ENCODE results near the gene SEPTIN8.

- TF ChIP-seq, protein P1, sequence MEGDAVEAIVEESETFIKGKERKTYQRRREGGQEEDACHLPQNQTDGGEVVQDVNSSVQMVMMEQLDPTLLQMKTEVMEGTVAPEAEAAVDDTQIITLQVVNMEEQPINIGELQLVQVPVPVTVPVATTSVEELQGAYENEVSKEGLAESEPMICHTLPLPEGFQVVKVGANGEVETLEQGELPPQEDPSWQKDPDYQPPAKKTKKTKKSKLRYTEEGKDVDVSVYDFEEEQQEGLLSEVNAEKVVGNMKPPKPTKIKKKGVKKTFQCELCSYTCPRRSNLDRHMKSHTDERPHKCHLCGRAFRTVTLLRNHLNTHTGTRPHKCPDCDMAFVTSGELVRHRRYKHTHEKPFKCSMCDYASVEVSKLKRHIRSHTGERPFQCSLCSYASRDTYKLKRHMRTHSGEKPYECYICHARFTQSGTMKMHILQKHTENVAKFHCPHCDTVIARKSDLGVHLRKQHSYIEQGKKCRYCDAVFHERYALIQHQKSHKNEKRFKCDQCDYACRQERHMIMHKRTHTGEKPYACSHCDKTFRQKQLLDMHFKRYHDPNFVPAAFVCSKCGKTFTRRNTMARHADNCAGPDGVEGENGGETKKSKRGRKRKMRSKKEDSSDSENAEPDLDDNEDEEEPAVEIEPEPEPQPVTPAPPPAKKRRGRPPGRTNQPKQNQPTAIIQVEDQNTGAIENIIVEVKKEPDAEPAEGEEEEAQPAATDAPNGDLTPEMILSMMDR (IDR thresholded peaks at IDR 0.05), result no peak
- no peak for TF ChIP-seq POLR2A (IDR thresholded peaks at IDR 0.05)
Measured at GRCh38 chr5:132733499-132734148, 43.4 kb downstream of the SEPTIN8 start.
